Ovary (tissue), 3 donors: ENCODE measurements around the gene EPB41L4B.
"Not testable (repeated sequence)": the region's sequence is repeated elsewhere in the genome, so short reads cannot be mapped to it uniquely, and the experiment has no call there.

Experiments used
- EP300 ChIP-seq: sonication (generic); formaldehyde crosslinking; IDR thresholded peaks from one replicate; pipeline ENCODE4 v1.6.1; 2017; ENCODE audit warnings: antibody characterized with exemption
- POLR2A ChIP-seq: fragments of 450-650 bp; IDR thresholded peaks from one replicate; pipeline ENCODE4 v1.6.1; 2017; ENCODE audit warnings: antibody characterized with exemption, mild to moderate bottlenecking, moderate library complexity
- TF ChIP-seq, protein P1 (sequence below), 3 donors: fragments of 450-650 bp in 2 of 3; fragments of 200-600 bp in 1 of 3; IDR thresholded peaks; one replicate each; pipeline versions ENCODE4 v1.5.1 to v1.8.0; 2016 to 2022; ENCODE audit warnings: antibody characterized with exemption in 3 of 3, mild to moderate bottlenecking in 1 of 3
- donor health status: DM: no; HTN: no; CAD: no.

DNA sequence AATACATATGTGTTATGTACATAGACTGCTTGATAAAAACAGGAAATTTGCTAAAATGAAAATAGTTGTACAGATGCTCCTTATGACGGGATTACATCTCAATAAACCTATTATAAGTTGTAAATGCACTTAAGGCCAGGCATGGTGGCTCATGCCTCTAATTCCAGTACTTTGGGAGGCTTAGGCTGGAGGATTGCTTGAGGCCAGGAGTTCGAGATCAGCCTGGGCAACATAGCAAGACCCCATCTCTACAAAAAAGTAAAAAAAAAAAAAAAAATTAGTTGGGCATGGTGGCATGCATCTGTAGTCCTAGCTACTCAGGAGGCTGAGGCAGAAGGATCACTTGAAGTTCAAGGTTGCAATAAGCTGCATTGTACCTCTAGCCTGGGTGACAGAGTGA lies 37.2 kb downstream of the EPB41L4B start:
- TF ChIP-seq, protein P1, sequence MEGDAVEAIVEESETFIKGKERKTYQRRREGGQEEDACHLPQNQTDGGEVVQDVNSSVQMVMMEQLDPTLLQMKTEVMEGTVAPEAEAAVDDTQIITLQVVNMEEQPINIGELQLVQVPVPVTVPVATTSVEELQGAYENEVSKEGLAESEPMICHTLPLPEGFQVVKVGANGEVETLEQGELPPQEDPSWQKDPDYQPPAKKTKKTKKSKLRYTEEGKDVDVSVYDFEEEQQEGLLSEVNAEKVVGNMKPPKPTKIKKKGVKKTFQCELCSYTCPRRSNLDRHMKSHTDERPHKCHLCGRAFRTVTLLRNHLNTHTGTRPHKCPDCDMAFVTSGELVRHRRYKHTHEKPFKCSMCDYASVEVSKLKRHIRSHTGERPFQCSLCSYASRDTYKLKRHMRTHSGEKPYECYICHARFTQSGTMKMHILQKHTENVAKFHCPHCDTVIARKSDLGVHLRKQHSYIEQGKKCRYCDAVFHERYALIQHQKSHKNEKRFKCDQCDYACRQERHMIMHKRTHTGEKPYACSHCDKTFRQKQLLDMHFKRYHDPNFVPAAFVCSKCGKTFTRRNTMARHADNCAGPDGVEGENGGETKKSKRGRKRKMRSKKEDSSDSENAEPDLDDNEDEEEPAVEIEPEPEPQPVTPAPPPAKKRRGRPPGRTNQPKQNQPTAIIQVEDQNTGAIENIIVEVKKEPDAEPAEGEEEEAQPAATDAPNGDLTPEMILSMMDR (IDR thresholded peaks at IDR 0.05) = not testable (repeated sequence)
- not testable (repeated sequence) for TF ChIP-seq EP300, POLR2A
